HL-60/S4 treated with phorbol 12-myristate 13-acetate at 8.2 ng/mL for 4 days and 3 days (cell line): Measurements from ENCODE around the gene XG.
"Not testable (repeated sequence)": the region's sequence is repeated elsewhere in the genome, so short reads cannot be mapped to it uniquely, and the experiment has no call there.

Experiments
- in situ Hi-C: fragments of 300-500 bp; cut with MboI; formaldehyde crosslinking; loops from 2 replicates; pipeline ENCODE4 v1.15.0; 2022; ENCODE audit warnings: low sequenced_read_pairs

XG gene

GRCh38 chrX:2732649-2733048 is 19.2 kb upstream of the XG start:
- in situ Hi-C loops, result no loop called here

- in situ Hi-C loops, result no loop called here
Observed at GRCh38 chrX:2733286-2733685, 18.6 kb upstream of the XG start.

GRCh38 chrX:2735270-2735669 is 16.6 kb upstream of the XG start:
- in situ Hi-C loops, result no loop called here

- in situ Hi-C loops, result no loop called here
Observed at GRCh38 chrX:2740672-2741071, 11.2 kb upstream of the XG start.

- in situ Hi-C loops, result no loop called here
Observed at GRCh38 chrX:2741386-2741785, 10.5 kb upstream of the XG start.

GRCh38 chrX:2746250-2746649 is 5.6 kb upstream of the XG start:
- in situ Hi-C loops, result not testable (repeated sequence)

- in situ Hi-C loops, result no loop called here
Observed at GRCh38 chrX:2748171-2748814, 3.5 kb upstream of the XG start.

GRCh38 chrX:2748815-2749188 is 3.0 kb upstream of the XG start:
- in situ Hi-C loops, result no loop called here

GRCh38 chrX:2751291-2751690 is 549 bp upstream of the XG start:
- in situ Hi-C loops, result no loop called here

GRCh38 chrX:2752441-2752840 is 601 bp downstream of the XG start:
- in situ Hi-C loops, result not testable (repeated sequence)

GRCh38 chrX:2755163-2755715 is 3.4 kb downstream of the XG start:
- in situ Hi-C loops, result not testable (repeated sequence)

GRCh38 chrX:2756548-2756947 is 4.7 kb downstream of the XG start:
- in situ Hi-C loops, result no loop called here

GRCh38 chrX:2761246-2761645 is 9.4 kb downstream of the XG start:
- in situ Hi-C loops, result no loop called here

- in situ Hi-C loops, result not testable (repeated sequence)
Observed at GRCh38 chrX:2762671-2763070, 10.8 kb downstream of the XG start.

GRCh38 chrX:2764766-2765548 is 13.1 kb downstream of the XG start:
- in situ Hi-C loops, result not testable (repeated sequence)

GRCh38 chrX:2765549-2765830 is 13.7 kb downstream of the XG start:
- in situ Hi-C loops, result no loop called here

GRCh38 chrX:2766906-2767305 is 15.1 kb downstream of the XG start:
- in situ Hi-C loops, result no loop called here

- in situ Hi-C loops, result no loop called here
Observed at GRCh38 chrX:2767631-2768455, 16.0 kb downstream of the XG start.

GRCh38 chrX:2769615-2770014 is 17.8 kb downstream of the XG start:
- in situ Hi-C loops, result no loop called here

GRCh38 chrX:2773166-2774055 is 21.6 kb downstream of the XG start:
- in situ Hi-C loops, result not testable (repeated sequence)

- in situ Hi-C loops, result no loop called here
Observed at GRCh38 chrX:2774057-2774456, 22.2 kb downstream of the XG start.
